SIG-M5 treated with dmso at 0.1 percent for 504 hours (cell line): ENCODE results near the gene PAX8.
A peak's percentile ranks its signal among the peaks of the same experiment; 100 is the strongest.

Experiments
- DNase-seq: peaks from one replicate; lab custom pipeline; 2025; ENCODE audit not compliant: unreplicated experiment; lab: John Stamatoyannopoulos, UW

Gene PAX8

GRCh38 chr2:113209011-113209645 is 69.6 kb downstream of the PAX8 start:
- DNase-seq, result no peak

GRCh38 chr2:113208396-113208795 is 70.3 kb downstream of the PAX8 start:
- DNase-seq, result no peak

- no peak for DNase-seq
These were observed 71.7 kb downstream of the PAX8 start for GRCh38 chr2:113207021-113207420.

- DNase-seq, result no peak
These were observed 72.5 kb downstream of the PAX8 start for GRCh38 chr2:113206251-113206650.

- DNase-seq, result peak; percentile 58
These were observed 74.7 kb downstream of the PAX8 start for GRCh38 chr2:113203901-113204519.

GRCh38 chr2:113203217-113203530 is 75.5 kb downstream of the PAX8 start:
- DNase-seq, result no peak

- no peak for DNase-seq
These were observed 76.2 kb downstream of the PAX8 start for GRCh38 chr2:113202305-113203216.

GRCh38 chr2:113201496-113202304 is 77.0 kb downstream of the PAX8 start:
- DNase-seq, result no peak

GRCh38 chr2:113200736-113201490 is 77.8 kb downstream of the PAX8 start:
- DNase-seq, result no peak

- DNase-seq, result no peak
These were observed 78.5 kb downstream of the PAX8 start for GRCh38 chr2:113200236-113200635.

GRCh38 chr2:113198790-113199612 is 79.7 kb downstream of the PAX8 start:
- no peak for DNase-seq

- DNase-seq, result no peak
These were observed 80.5 kb downstream of the PAX8 start for GRCh38 chr2:113198048-113198789.

GRCh38 chr2:113197347-113198047 is 81.2 kb downstream of the PAX8 start:
- no peak for DNase-seq

- no peak for DNase-seq
These were observed 81.9 kb downstream of the PAX8 start for GRCh38 chr2:113196839-113197238.

- DNase-seq, result no peak
These were observed 82.7 kb downstream of the PAX8 start for GRCh38 chr2:113195923-113196501.

- DNase-seq, result no peak
These were observed 86.1 kb downstream of the PAX8 start for GRCh38 chr2:113192459-113193100.

- no peak for DNase-seq
These were observed 87.8 kb downstream of the PAX8 start for GRCh38 chr2:113190871-113191270.

GRCh38 chr2:113187771-113188170 is 91.0 kb downstream of the PAX8 start:
- peak; percentile 57 for DNase-seq
